A673 (cell line): ENCODE results near the gene ADAMTSL1.
"Not testable (repeated sequence)": the region's sequence is repeated elsewhere in the genome, so short reads cannot be mapped to it uniquely, and the experiment has no call there.

ENCODE experiments used
- CTCF ChIP-seq: fragments of 300-800, 200-600 bp; sonication (generic); conservative IDR thresholded peaks from 2 replicates; pipeline ENCODE4 v1.5.1; 2017; ENCODE audit warnings: low read depth, mild to moderate bottlenecking, antibody characterized with exemption, low read length, moderate library complexity, mixed read lengths
- EZH2 ChIP-seq: fragments of 200-600 bp; sonication (generic); IDR thresholded peaks from 2 replicates; pipeline ENCODE4 v1.6.1; 2017; ENCODE audit warnings: borderline replicate concordance, low read depth, mild to moderate bottlenecking, mixed read lengths, antibody characterized with exemption, low read length; ENCODE audit not compliant: poor library complexity, severe bottlenecking

DNA sequence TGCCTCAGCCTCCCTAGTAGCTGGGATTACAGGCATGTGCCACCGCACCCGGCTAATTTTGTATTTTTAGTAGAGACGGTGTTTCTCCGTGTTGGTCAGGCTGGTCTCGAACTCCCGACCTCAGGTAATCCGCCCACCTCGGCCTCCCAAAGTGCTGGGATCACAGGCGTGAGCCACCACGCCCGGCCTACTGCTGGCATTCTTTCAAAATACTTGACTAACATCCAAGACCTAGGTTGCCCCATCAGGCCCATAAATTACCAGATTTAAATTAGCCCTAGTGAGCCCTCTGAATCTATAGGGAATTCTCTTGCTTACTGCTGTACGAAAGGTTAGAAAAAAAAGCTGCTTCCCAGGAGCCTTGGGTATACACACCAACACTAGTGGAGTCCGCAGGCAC is 456.7 kb downstream of the ADAMTSL1 start:
- not testable (repeated sequence) for TF ChIP-seq CTCF, EZH2
